ENCODE results near the gene VWA5B1.

The VWA5B1 gene

GRCh38 chr1:20343938-20344302 lies 53.2 kb downstream of the VWA5B1 start:
- H3K4me3 Mint-ChIP-seq = peak overlapping the region; percentile 74
- peaks cover 36% of the 10 kb centered on the region for H3K4me1 Mint-ChIP-seq
- H3K27ac Mint-ChIP-seq = no peak overlapping the region
- H3K27me3 Mint-ChIP-seq (ENCODE audit: low read depth, poor library complexity) = peaks cover 31% of the 10 kb centered on the region
- peaks cover 7% of the 10 kb centered on the region for H3K9me3 Mint-ChIP-seq
- DNase-seq = no peak
- no peaks in the 10 kb centered on the region for H3K36me3 Mint-ChIP-seq (ENCODE audit: low read depth)
- no peak for TF ChIP-seq CTCF (IDR thresholded peaks at IDR 0.05)

GRCh38 chr1:20344738-20345137 lies 54.1 kb downstream of the VWA5B1 start:
- no peak for DNase-seq
- Mint-ChIP-seq H3K9me3 (peaks cover 7% of the 10 kb centered on the region), H3K27me3 (ENCODE audit: low read depth, poor library complexity) (peaks cover 31% of the 10 kb centered on the region), H3K36me3 (ENCODE audit: low read depth) (no peaks in the 10 kb centered on the region), H3K4me1 (peaks cover 35% of the 10 kb centered on the region), H3K27ac (no peak overlapping the region), H3K4me3 (peak overlapping the region; percentile 34)
- TF ChIP-seq CTCF (IDR thresholded peaks at IDR 0.05) = no peak

GRCh38 chr1:20345419-20345818 lies 54.7 kb downstream of the VWA5B1 start:
- peaks cover 31% of the 10 kb centered on the region for H3K27me3 Mint-ChIP-seq (ENCODE audit: low read depth, poor library complexity)
- no peak overlapping the region for H3K4me3 Mint-ChIP-seq
- DNase-seq = no peak
- H3K27ac Mint-ChIP-seq = no peak overlapping the region
- H3K36me3 Mint-ChIP-seq (ENCODE audit: low read depth) = no peaks in the 10 kb centered on the region
- H3K4me1 Mint-ChIP-seq = peaks cover 28% of the 10 kb centered on the region
- no peak for TF ChIP-seq CTCF (IDR thresholded peaks at IDR 0.05)
- H3K9me3 Mint-ChIP-seq = peaks cover 7% of the 10 kb centered on the region

GRCh38 chr1:20346433-20346832 lies 55.8 kb downstream of the VWA5B1 start:
- peaks cover 32% of the 10 kb centered on the region for H3K27me3 Mint-ChIP-seq (ENCODE audit: low read depth, poor library complexity)
- no peak overlapping the region for H3K27ac Mint-ChIP-seq
- no peaks in the 10 kb centered on the region for H3K36me3 Mint-ChIP-seq (ENCODE audit: low read depth)
- peaks cover 23% of the 10 kb centered on the region for H3K4me1 Mint-ChIP-seq
- TF ChIP-seq CTCF (IDR thresholded peaks at IDR 0.05) = no peak
- H3K9me3 Mint-ChIP-seq = peaks cover 7% of the 10 kb centered on the region
- DNase-seq = no peak
- H3K4me3 Mint-ChIP-seq = no peak overlapping the region

GRCh38 chr1:20347699-20348098 lies 57.0 kb downstream of the VWA5B1 start:
- Mint-ChIP-seq H3K27me3 (ENCODE audit: low read depth, poor library complexity) (peaks cover 19% of the 10 kb centered on the region), H3K27ac (no peak overlapping the region), H3K9me3 (peaks cover 7% of the 10 kb centered on the region), H3K36me3 (ENCODE audit: low read depth) (no peaks in the 10 kb centered on the region), H3K4me1 (peaks cover 23% of the 10 kb centered on the region), H3K4me3 (no peak overlapping the region)
- no peak for TF ChIP-seq CTCF (IDR thresholded peaks at IDR 0.05)
- no peak for DNase-seq

GRCh38 chr1:20348326-20348915 lies 57.7 kb downstream of the VWA5B1 start:
- no peak for DNase-seq
- Mint-ChIP-seq H3K4me1 (peaks cover 23% of the 10 kb centered on the region), H3K27me3 (ENCODE audit: low read depth, poor library complexity) (peaks cover 21% of the 10 kb centered on the region), H3K4me3 (no peak overlapping the region), H3K27ac (peak overlapping the region; percentile 39), H3K9me3 (peaks cover 7% of the 10 kb centered on the region), H3K36me3 (ENCODE audit: low read depth) (no peaks in the 10 kb centered on the region)
- no peak for TF ChIP-seq CTCF (IDR thresholded peaks at IDR 0.05)

Data from nephron progenitor cell (in vitro differentiated cells).